Liver (tissue), 9 donors: ENCODE results near the gene KIAA1191. TPM values are rescaled to one million over a fixed set of nuclear protein-coding genes. Genes with fewer than 3 reads are reported as not detected.

Source experiments
- DNase-seq: peaks from one replicate; pipeline ENCODE4 v3.0.0-alpha.2; 2017; ENCODE audit warnings: low spot score
- H3K27ac ChIP-seq, 2 donors: one replicate each; pipeline ENCODE4 v1.7.0; 2013; ENCODE audit warnings: inconsistent platforms in 2 of 2, low read length in 2 of 2, control low read depth in 1 of 2, low read depth in 1 of 2, mild to moderate bottlenecking in 1 of 2
- H3K27me3 ChIP-seq, 4 donors: one replicate each; pipeline versions ENCODE4 v1.6.1 to v1.7.0; 2013; ENCODE audit warnings: low read length in 3 of 4, inconsistent platforms in 1 of 4, mild to moderate bottlenecking in 1 of 4, moderate library complexity in 1 of 4; ENCODE audit not compliant: control insufficient read depth in 4 of 4, insufficient read depth in 4 of 4
- H3K36me3 ChIP-seq, 4 donors: one replicate each; pipeline versions ENCODE4 v1.6.1 to v1.7.0; 2013; ENCODE audit warnings: low read length in 3 of 4, mild to moderate bottlenecking in 3 of 4, low read depth in 1 of 4, moderate library complexity in 1 of 4; ENCODE audit not compliant: control insufficient read depth in 4 of 4, insufficient read depth in 3 of 4
- H3K4me1 ChIP-seq, 4 donors: one replicate each; pipeline versions ENCODE4 v1.6.1 to v1.7.0; 2013; ENCODE audit warnings: low read length in 3 of 4, mild to moderate bottlenecking in 3 of 4, moderate library complexity in 1 of 4; ENCODE audit not compliant: control insufficient read depth in 4 of 4, insufficient read depth in 4 of 4
- H3K4me3 ChIP-seq, 3 donors: one replicate each; pipeline versions ENCODE4 v1.6.1 to v1.7.0; 2013; ENCODE audit warnings: low read length in 3 of 3, control low read depth in 1 of 3, low read depth in 1 of 3, mild to moderate bottlenecking in 1 of 3
- H3K9ac ChIP-seq, 2 donors: one replicate each; pipeline ENCODE4 v1.7.0; 2013; ENCODE audit warnings: low read length in 2 of 2, mild to moderate bottlenecking in 2 of 2, moderate library complexity in 2 of 2, control low read depth in 1 of 2, low read depth in 1 of 2
- H3K9me3 ChIP-seq, 4 donors: one replicate each; pipeline versions ENCODE4 v1.6.1 to v1.7.0; 2013; ENCODE audit warnings: low read length in 3 of 4; ENCODE audit not compliant: control insufficient read depth in 4 of 4
- EGR1 ChIP-seq, 2 donors: IDR thresholded peaks; 2 replicates each; pipeline ENCODE4 v1.6.1; 2016 to 2018; ENCODE audit warnings: antibody characterized with exemption in 2 of 2, low read depth in 2 of 2
- FOXA1 ChIP-seq: IDR thresholded peaks from 2 replicates; pipeline ENCODE4 v1.6.1; 2016; ENCODE audit warnings: antibody characterized with exemption
- FOXA2 ChIP-seq: IDR thresholded peaks from 2 replicates; pipeline ENCODE4 v1.6.1; 2016; ENCODE audit warnings: antibody characterized with exemption
- GABPA ChIP-seq, 2 donors: IDR thresholded peaks in 1 of 2; conservative IDR thresholded peaks in 1 of 2; 2 replicates each; pipeline ENCODE4 v1.6.1; 2016; ENCODE audit warnings: antibody characterized with exemption in 2 of 2, mild to moderate bottlenecking in 1 of 2, moderate library complexity in 1 of 2
- HNF4A ChIP-seq, 2 donors: conservative IDR thresholded peaks; 2 replicates each; pipeline ENCODE4 v1.6.1; 2016; ENCODE audit warnings: antibody characterized with exemption in 2 of 2, mild to moderate bottlenecking in 2 of 2
- HNF4G ChIP-seq: IDR thresholded peaks from 2 replicates; pipeline ENCODE4 v1.6.1; 2016; ENCODE audit warnings: antibody characterized with exemption
- JUND ChIP-seq, 2 donors: IDR thresholded peaks; 2 replicates each; pipeline ENCODE4 v1.6.1; 2016; ENCODE audit warnings: antibody characterized with exemption in 2 of 2
- NR2F2 ChIP-seq: IDR thresholded peaks from 2 replicates; pipeline ENCODE4 v1.6.1; 2016; ENCODE audit warnings: antibody characterized with exemption
- RAD21 ChIP-seq, 2 donors: IDR thresholded peaks; 2 replicates each; pipeline ENCODE4 v1.6.1; 2016; ENCODE audit warnings: antibody characterized with exemption in 2 of 2, mild to moderate bottlenecking in 2 of 2
- RXRA ChIP-seq, 2 donors: IDR thresholded peaks; 2 replicates each; pipeline ENCODE4 v1.6.1; 2017 to 2018; ENCODE audit warnings: antibody characterized with exemption in 2 of 2, mild to moderate bottlenecking in 1 of 2
- SP1 ChIP-seq: IDR thresholded peaks from 2 replicates; pipeline ENCODE4 v1.6.1; 2018; ENCODE audit warnings: antibody characterized with exemption, mild to moderate bottlenecking
- TAF1 ChIP-seq: conservative IDR thresholded peaks from 2 replicates; pipeline ENCODE4 v1.6.1; 2016; ENCODE audit warnings: antibody characterized with exemption, mild to moderate bottlenecking
- YY1 ChIP-seq: IDR thresholded peaks from 2 replicates; pipeline ENCODE4 v1.6.1; 2016; ENCODE audit warnings: antibody characterized with exemption, mild to moderate bottlenecking
- whole genome bisulfite sequencing: extraction: QIAGEN DNeasy Blood & Tissue Kit; methylation state at CpG from one replicate; pipeline ENCODE4 v1.1.7; 2013; 5-methylcytosine and 5-hydroxymethylcytosine counted together
- polyA plus RNA-seq, 2 donors: library from polyadenylated mRNA; stranded (reverse) in 1 of 2; unstranded in 1 of 2; fragments of 200-250 nt in 1 of 2; fragments of >200 nt in 1 of 2; fragmentation: Nextera tagmentation in 1 of 2; extraction: Ambion mirVana in 1 of 2; gene quantifications; one replicate each; pipeline versions ENCODE4 v1.2.1 to v1.2.3, GENCODE V29; 2013 to 2015
- total RNA-seq, 2 donors: library from RNA; depleted of rRNA; stranded (reverse); fragments of >200 nt; gene quantifications; one replicate each; pipeline ENCODE4 v1.2.3, GENCODE V29; 2014
- TF ChIP-seq, protein P1 (sequence below): IDR thresholded peaks from 2 replicates; pipeline ENCODE4 v1.6.1; 2016; ENCODE audit warnings: antibody characterized with exemption
- TF ChIP-seq, protein P2 (sequence below): IDR thresholded peaks from 2 replicates; pipeline ENCODE4 v1.6.1; 2016; ENCODE audit warnings: antibody characterized with exemption
- TF ChIP-seq, protein P3 (sequence below): IDR thresholded peaks from 2 replicates; pipeline ENCODE4 v1.6.1; 2016; ENCODE audit warnings: antibody characterized with exemption
- TF ChIP-seq, protein P4 (sequence below): fragments of 150-350 bp; IDR thresholded peaks from 2 replicates; pipeline ENCODE4 v1.5.1; 2017; ENCODE audit warnings: improper control_type of control experiment, low read depth, low read length; ENCODE audit not compliant: missing input control
- TF ChIP-seq, protein P5 (sequence below): IDR thresholded peaks from 2 replicates; pipeline ENCODE4 v1.6.1; 2016; ENCODE audit warnings: antibody characterized with exemption, mild to moderate bottlenecking
- donor health status: healthy.
- donor health status: healthy.
- donor health status: healthy.
- donor health status: healthy.
- donor health status: healthy.

Gene KIAA1191
- total and polyA plus RNA-seq, 4 donors: 25.7 to 37.2 (median 31.4) TPM

DNA sequence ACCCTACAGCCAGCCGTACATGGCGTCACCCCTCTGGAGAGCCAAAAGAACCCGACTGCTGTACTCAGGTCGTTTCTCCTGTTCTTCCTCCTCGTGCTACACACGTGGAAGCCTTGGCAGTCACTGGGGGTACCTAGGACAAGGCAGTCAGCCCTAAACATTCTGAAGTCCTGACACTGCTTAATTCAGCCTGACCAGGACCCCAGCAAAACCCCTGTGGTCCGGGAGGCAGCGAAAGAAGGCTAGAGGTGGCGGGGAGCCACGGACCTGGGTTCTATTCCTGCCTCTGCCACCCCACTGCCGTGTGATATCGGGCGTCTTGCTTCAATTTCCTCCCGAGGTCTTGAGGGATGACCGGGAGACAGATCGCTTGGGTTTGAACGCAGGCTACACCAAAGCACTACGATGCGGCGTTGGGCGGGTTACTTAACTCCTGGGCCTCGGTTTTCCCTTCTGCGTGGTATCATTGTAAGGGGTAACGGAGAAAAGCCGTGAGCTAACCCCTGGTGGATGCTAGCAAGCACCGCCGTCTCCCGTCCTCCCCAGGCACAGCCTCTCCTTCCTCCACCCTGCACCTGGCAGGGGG lies 3.3 kb upstream of the KIAA1191 start:
- H3K27me3 ChIP-seq: no peaks in the 10 kb centered on the region
- peak overlapping the region; percentile 61 to 80 (median 80) for H3K4me3 ChIP-seq
- no peak overlapping the region for H3K27ac ChIP-seq
- TF ChIP-seq EGR1 (IDR thresholded peaks at IDR 0.05; ENCODE audit: low read depth in 2 of 2) (no peak), FOXA2 (no peak), NR2F2 (no peak), RXRA (IDR thresholded peaks at IDR 0.05) (no peak), YY1 (no peak), JUND (IDR thresholded peaks at IDR 0.05) (no peak)
- DNase-seq: no peak
- peaks cover 5 to 27% (median 11%) of the 10 kb centered on the region in 4 donors for H3K4me1 ChIP-seq
- WGBS: 35% methylated on average over 28 of the region's 28 CpGs
- H3K36me3 ChIP-seq: no peaks in the 10 kb centered on the region
- peak overlapping the region; percentile 30 to 43 for H3K9ac ChIP-seq
- no peaks in the 10 kb centered on the region for H3K9me3 ChIP-seq

DNA sequence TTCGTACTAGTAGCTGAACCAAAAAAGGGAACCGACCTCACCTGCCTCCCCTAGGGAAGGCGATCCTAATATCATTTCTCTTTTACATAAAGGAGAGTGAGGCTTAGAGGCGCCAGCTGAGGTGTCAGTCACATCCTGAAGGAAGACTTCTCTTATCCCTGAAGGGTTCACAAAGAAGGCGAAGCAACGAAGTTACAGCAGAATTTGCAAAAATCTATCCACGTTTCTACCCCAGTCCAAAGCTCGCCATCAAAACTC lies 598 bp upstream of the KIAA1191 start:
- peaks cover 6 to 32% (median 15%) of the 10 kb centered on the region in 4 donors for H3K4me1 ChIP-seq
- peak overlapping the region in 1 of 2 donors; percentile 82 for H3K27ac ChIP-seq
- no peak for DNase-seq
- WGBS: 73% methylated on average over 8 of the region's 8 CpGs
- H3K36me3 ChIP-seq: peaks cover 0 to 6% (median 2%) of the 10 kb centered on the region in 4 donors
- no peak for TF ChIP-seq HNF4A (conservative IDR thresholded peaks at IDR 0.05)
- TF ChIP-seq FOXA1: no peak
- TF ChIP-seq, protein P1, sequence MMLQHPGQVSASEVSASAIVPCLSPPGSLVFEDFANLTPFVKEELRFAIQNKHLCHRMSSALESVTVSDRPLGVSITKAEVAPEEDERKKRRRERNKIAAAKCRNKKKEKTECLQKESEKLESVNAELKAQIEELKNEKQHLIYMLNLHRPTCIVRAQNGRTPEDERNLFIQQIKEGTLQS: no peak
- TF ChIP-seq, protein P2, sequence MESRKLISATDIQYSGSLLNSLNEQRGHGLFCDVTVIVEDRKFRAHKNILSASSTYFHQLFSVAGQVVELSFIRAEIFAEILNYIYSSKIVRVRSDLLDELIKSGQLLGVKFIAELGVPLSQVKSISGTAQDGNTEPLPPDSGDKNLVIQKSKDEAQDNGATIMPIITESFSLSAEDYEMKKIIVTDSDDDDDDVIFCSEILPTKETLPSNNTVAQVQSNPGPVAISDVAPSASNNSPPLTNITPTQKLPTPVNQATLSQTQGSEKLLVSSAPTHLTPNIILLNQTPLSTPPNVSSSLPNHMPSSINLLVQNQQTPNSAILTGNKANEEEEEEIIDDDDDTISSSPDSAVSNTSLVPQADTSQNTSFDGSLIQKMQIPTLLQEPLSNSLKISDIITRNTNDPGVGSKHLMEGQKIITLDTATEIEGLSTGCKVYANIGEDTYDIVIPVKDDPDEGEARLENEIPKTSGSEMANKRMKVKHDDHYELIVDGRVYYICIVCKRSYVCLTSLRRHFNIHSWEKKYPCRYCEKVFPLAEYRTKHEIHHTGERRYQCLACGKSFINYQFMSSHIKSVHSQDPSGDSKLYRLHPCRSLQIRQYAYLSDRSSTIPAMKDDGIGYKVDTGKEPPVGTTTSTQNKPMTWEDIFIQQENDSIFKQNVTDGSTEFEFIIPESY: no peak
- TF ChIP-seq FOXA2: no peak
- TF ChIP-seq, protein P3, sequence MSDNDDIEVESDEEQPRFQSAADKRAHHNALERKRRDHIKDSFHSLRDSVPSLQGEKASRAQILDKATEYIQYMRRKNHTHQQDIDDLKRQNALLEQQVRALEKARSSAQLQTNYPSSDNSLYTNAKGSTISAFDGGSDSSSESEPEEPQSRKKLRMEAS: no peak
- no peak for TF ChIP-seq HNF4G
- TF ChIP-seq, protein P4, sequence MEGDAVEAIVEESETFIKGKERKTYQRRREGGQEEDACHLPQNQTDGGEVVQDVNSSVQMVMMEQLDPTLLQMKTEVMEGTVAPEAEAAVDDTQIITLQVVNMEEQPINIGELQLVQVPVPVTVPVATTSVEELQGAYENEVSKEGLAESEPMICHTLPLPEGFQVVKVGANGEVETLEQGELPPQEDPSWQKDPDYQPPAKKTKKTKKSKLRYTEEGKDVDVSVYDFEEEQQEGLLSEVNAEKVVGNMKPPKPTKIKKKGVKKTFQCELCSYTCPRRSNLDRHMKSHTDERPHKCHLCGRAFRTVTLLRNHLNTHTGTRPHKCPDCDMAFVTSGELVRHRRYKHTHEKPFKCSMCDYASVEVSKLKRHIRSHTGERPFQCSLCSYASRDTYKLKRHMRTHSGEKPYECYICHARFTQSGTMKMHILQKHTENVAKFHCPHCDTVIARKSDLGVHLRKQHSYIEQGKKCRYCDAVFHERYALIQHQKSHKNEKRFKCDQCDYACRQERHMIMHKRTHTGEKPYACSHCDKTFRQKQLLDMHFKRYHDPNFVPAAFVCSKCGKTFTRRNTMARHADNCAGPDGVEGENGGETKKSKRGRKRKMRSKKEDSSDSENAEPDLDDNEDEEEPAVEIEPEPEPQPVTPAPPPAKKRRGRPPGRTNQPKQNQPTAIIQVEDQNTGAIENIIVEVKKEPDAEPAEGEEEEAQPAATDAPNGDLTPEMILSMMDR: no peak
- TF ChIP-seq GABPA (IDR thresholded peaks at IDR 0.05 in 1 of 2, conservative IDR thresholded peaks at IDR 0.05 in 1 of 2): no peak
- no peak for TF ChIP-seq TAF1
- no peak for TF ChIP-seq RXRA (IDR thresholded peaks at IDR 0.05)
- TF ChIP-seq JUND (IDR thresholded peaks at IDR 0.05): no peak
- no peak for TF ChIP-seq YY1
- TF ChIP-seq SP1: no peak
- TF ChIP-seq EGR1 (IDR thresholded peaks at IDR 0.05; ENCODE audit: low read depth in 2 of 2): no peak
- TF ChIP-seq RAD21 (IDR thresholded peaks at IDR 0.05): no peak
- TF ChIP-seq, protein P5, sequence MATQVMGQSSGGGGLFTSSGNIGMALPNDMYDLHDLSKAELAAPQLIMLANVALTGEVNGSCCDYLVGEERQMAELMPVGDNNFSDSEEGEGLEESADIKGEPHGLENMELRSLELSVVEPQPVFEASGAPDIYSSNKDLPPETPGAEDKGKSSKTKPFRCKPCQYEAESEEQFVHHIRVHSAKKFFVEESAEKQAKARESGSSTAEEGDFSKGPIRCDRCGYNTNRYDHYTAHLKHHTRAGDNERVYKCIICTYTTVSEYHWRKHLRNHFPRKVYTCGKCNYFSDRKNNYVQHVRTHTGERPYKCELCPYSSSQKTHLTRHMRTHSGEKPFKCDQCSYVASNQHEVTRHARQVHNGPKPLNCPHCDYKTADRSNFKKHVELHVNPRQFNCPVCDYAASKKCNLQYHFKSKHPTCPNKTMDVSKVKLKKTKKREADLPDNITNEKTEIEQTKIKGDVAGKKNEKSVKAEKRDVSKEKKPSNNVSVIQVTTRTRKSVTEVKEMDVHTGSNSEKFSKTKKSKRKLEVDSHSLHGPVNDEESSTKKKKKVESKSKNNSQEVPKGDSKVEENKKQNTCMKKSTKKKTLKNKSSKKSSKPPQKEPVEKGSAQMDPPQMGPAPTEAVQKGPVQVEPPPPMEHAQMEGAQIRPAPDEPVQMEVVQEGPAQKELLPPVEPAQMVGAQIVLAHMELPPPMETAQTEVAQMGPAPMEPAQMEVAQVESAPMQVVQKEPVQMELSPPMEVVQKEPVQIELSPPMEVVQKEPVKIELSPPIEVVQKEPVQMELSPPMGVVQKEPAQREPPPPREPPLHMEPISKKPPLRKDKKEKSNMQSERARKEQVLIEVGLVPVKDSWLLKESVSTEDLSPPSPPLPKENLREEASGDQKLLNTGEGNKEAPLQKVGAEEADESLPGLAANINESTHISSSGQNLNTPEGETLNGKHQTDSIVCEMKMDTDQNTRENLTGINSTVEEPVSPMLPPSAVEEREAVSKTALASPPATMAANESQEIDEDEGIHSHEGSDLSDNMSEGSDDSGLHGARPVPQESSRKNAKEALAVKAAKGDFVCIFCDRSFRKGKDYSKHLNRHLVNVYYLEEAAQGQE: no peak
- no peak for TF ChIP-seq NR2F2
- no peak overlapping the region for H3K9ac ChIP-seq
- no peaks in the 10 kb centered on the region for H3K9me3 ChIP-seq
- no peaks in the 10 kb centered on the region for H3K27me3 ChIP-seq
- peak overlapping the region in 2 of 3 donors; percentile 48 to 68 for H3K4me3 ChIP-seq
